Endothelial cell of umbilical vein (primary cell): Measurements from ENCODE around the gene BCL2.

Experiments used
- EZH2 ChIP-seq: IDR thresholded peaks from 2 replicates; pipeline ENCODE4 v1.6.1; 2012; ENCODE audit warnings: borderline replicate concordance, low read depth, mild to moderate bottlenecking, moderate library complexity, low read length, inconsistent platforms; ENCODE audit not compliant: severe bottlenecking
- MAX ChIP-seq: IDR thresholded peaks from 2 replicates; pipeline ENCODE4 v1.6.1; 2011; ENCODE audit not compliant: insufficient read depth, insufficient read length
- POLR2A ChIP-seq: IDR thresholded peaks from 2 replicates; pipeline ENCODE4 v1.6.1; 2012; ENCODE audit warnings: low read depth, mild to moderate bottlenecking, control low read depth, low read length
- POLR2AphosphoS5 ChIP-seq: IDR thresholded peaks from 2 replicates; pipeline ENCODE4 v1.6.1; 2012; ENCODE audit warnings: low read depth, mild to moderate bottlenecking, control low read depth, low read length, moderate library complexity; ENCODE audit not compliant: insufficient read depth
- TF ChIP-seq, protein P1 (sequence below), 2 donors: IDR thresholded peaks; 1 replicate in 1 of 2; 2 replicates in 1 of 2; pipeline ENCODE4 v1.5.1; 2011; ENCODE audit warnings: low read length in 2 of 2, mild to moderate bottlenecking in 2 of 2, moderate library complexity in 2 of 2, control low read depth in 1 of 2, inconsistent platforms in 1 of 2, low read depth in 1 of 2; ENCODE audit not compliant: insufficient read depth in 1 of 2; ENCODE audit errors: extremely low read depth in 1 of 2

DNA sequence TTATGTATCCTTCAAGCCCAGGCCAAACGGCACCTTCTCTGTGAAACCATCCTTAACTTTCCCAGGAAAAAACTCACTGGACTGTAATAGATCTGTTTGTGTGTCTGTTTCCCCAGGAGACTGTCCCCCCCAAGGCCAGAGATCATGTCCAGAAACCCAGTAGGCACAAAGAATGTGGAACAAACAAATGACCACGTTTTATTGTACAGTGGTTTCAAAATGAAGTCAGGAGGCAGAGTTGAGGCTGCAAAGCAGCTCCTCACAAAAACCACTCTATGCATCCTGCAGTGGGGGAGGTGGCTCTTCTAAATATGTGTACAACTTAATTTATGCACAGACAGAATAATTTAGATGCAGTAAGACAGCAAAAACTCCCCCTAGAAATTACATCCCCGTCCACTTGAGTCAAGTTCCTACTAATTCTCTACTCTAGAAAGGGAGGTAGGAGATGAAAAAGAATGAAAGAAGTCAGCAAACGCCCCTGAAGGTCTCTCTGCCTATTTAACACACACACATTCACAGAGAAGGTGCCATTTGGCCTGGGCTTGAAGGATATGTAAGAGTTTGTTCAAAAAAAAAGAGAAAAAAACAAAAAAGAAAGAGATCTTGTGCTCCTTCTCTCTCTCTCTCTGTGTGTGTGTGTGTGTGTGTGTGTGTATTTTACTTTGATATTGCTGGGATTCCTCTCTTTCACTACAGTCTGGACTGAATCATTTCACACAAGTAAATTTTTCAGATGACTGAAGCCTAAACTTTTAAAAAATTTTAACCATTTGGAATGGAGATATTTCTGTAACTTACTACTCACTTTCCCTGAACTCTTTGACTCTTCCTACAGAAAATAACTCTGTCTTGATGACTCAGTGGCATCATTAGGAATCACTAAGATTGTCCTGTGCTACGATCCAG lies 19.5 kb downstream of the BCL2 start:
- TF ChIP-seq, protein P1, sequence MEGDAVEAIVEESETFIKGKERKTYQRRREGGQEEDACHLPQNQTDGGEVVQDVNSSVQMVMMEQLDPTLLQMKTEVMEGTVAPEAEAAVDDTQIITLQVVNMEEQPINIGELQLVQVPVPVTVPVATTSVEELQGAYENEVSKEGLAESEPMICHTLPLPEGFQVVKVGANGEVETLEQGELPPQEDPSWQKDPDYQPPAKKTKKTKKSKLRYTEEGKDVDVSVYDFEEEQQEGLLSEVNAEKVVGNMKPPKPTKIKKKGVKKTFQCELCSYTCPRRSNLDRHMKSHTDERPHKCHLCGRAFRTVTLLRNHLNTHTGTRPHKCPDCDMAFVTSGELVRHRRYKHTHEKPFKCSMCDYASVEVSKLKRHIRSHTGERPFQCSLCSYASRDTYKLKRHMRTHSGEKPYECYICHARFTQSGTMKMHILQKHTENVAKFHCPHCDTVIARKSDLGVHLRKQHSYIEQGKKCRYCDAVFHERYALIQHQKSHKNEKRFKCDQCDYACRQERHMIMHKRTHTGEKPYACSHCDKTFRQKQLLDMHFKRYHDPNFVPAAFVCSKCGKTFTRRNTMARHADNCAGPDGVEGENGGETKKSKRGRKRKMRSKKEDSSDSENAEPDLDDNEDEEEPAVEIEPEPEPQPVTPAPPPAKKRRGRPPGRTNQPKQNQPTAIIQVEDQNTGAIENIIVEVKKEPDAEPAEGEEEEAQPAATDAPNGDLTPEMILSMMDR (IDR thresholded peaks at IDR 0.05; ENCODE audit: extremely low read depth in 1 of 2, insufficient read depth in 1 of 2, low read depth in 1 of 2, low read length in 2 of 2): no peak
- no peak for TF ChIP-seq MAX
- TF ChIP-seq POLR2A: no peak
- no peak for TF ChIP-seq POLR2AphosphoS5
- no peak for TF ChIP-seq EZH2
